CD4-positive, alpha-beta T cell (primary cell): ENCODE data around the gene PRR18. TPM values are rescaled to one million over a fixed set of nuclear protein-coding genes. Genes with fewer than 3 reads are reported as not detected.

Experiments used
- ATAC-seq: fragments of 200-7000 bp; cut with Tn5 transposase; one replicate; pipeline ENCODE4 v1.10.0; 2022; ENCODE audit warnings: mild to moderate bottlenecking; ENCODE audit not compliant: poor library complexity
- CTCF ChIA-PET: fragments of 350-600 bp; sonication (Branson Sonifier 250); formaldehyde crosslinking; loops from one replicate; lab custom pipeline; 2021; ENCODE audit warnings: antibody characterized with exemption, inconsistent platforms; lab: Charles Lee
- POLR2A ChIA-PET: fragments of 350-600 bp; sonication (Branson Sonifier 250); formaldehyde crosslinking; loops from one replicate; lab custom pipeline; 2021; ENCODE audit warnings: antibody characterized with exemption, inconsistent platforms; lab: Charles Lee
- DNase-seq, 14 experiments: peaks; one replicate each; pipeline ENCODE4 v3.0.0-alpha.2; 2013 to 2020; ENCODE audit warnings: mixed read lengths in 2 of 14
- H3K27ac ChIP-seq, 2 donors: one replicate each; pipeline versions ENCODE4 v1.5.1 to v1.7.0; 2013; ENCODE audit warnings: low read length in 2 of 2, low read depth in 1 of 2, mild to moderate bottlenecking in 1 of 2
- H3K27me3 ChIP-seq, 2 experiments: 1 replicate in 1 of 2; 2 replicates in 1 of 2; pipeline versions ENCODE4 v1.6.1 to v1.7.0; 2013; ENCODE audit warnings: low read length in 2 of 2, control low read depth in 1 of 2, mild to moderate bottlenecking in 1 of 2, moderate library complexity in 1 of 2; ENCODE audit not compliant: insufficient read depth in 2 of 2, control insufficient read depth in 1 of 2
- H3K36me3 ChIP-seq: one replicate; pipeline ENCODE4 v1.6.1; 2013; ENCODE audit warnings: low read length, control low read depth; ENCODE audit not compliant: insufficient read depth
- H3K4me1 ChIP-seq: one replicate; pipeline ENCODE4 v1.6.1; 2013; ENCODE audit warnings: low read length, control low read depth; ENCODE audit not compliant: insufficient read depth
- H3K4me3 ChIP-seq: one replicate; pipeline ENCODE4 v1.5.1; 2013; ENCODE audit warnings: mild to moderate bottlenecking, low read length, moderate library complexity
- H3K9me3 ChIP-seq, 2 experiments: 1 replicate in 1 of 2; 2 replicates in 1 of 2; pipeline versions ENCODE4 v1.6.1 to v1.7.0; 2013; ENCODE audit warnings: low read length in 2 of 2, mild to moderate bottlenecking in 2 of 2, control low read depth in 1 of 2, moderate library complexity in 1 of 2; ENCODE audit not compliant: control insufficient read depth in 1 of 2, insufficient read depth in 1 of 2
- H3K27ac Mint-ChIP-seq: one replicate; pipeline ENCODE4 v1.8.0; 2020; ENCODE audit warnings: mixed read lengths
- H3K27me3 Mint-ChIP-seq: one replicate; pipeline ENCODE4 v1.8.0; 2021; ENCODE audit warnings: mixed read lengths
- H3K36me3 Mint-ChIP-seq: one replicate; pipeline ENCODE4 v1.8.0; 2021; ENCODE audit warnings: low read depth, mixed read lengths
- H3K4me1 Mint-ChIP-seq: one replicate; pipeline ENCODE4 v1.8.0; 2021; ENCODE audit warnings: low read depth, mixed read lengths
- H3K4me3 Mint-ChIP-seq: one replicate; pipeline ENCODE4 v1.8.0; 2020; ENCODE audit warnings: mild to moderate bottlenecking, mixed read lengths
- H3K9me3 Mint-ChIP-seq: one replicate; pipeline ENCODE4 v1.8.0; 2020; ENCODE audit warnings: mixed read lengths
- intact Hi-C, 2 experiments: fragments of 100-400 bp; cut with DNase I in 1 of 2; cut with micrococcal nuclease in 1 of 2; formaldehyde crosslinking; loops; one replicate each; pipeline versions ENCODE4 v1.15.1 to v1.9.0; 2023 to 2025; cut with DNase I, micrococcal nuclease
- total RNA-seq, 174 experiments: library from RNA in 2 of 174; stranded (reverse) in 2 of 174; gene quantifications; one replicate each; pipeline ENCODE4 v1.2.3 and lab custom pipeline; 2021 to 2026
- TF ChIP-seq, protein P1 (sequence below): fragments of 200-600 bp; IDR thresholded peaks from one replicate; pipeline ENCODE4 v1.8.0; 2022; ENCODE audit warnings: antibody characterized with exemption, mild to moderate bottlenecking

Gene PRR18
- total RNA-seq, 2 experiments from 2014 or later = not detected

DNA sequence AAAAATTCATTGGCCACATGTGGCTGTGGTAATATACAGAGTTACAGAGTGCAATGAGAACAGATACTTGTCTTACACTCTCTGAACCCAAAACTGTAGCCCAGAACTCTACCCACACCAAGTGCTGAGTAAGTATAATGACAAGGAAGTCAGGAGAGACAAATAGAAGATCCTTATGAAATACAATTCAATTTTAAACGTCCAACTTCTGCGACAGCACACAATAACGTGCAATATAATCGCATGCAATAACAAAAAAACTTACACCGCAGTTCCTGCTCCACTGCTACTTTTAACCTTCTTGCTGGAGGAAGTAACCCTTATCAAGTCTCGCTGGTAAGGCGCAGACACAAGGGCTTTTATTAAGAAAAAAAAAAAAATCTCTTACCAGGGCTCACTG is 33.3 kb upstream of the PRR18 start:
- Mint-ChIP-seq H3K4me3 (peak overlapping the region; percentile 90), H3K9me3 (no peaks in the 10 kb centered on the region), H3K27me3 (no peaks in the 10 kb centered on the region), H3K4me1 (peaks cover 9% of the 10 kb centered on the region), H3K27ac (peak overlapping the region; percentile 77), H3K36me3 (peaks cover 6% of the 10 kb centered on the region)
- ATAC-seq (peak; percentile 71), DNase-seq (peak in 4 of 14 experiments; percentile 26 to 62 (median 56))
- peaks cover 55% of the 10 kb centered on the region for H3K4me1 ChIP-seq
- H3K27me3 ChIP-seq = no peaks in the 10 kb centered on the region
- intact Hi-C loops = loop anchor here in 1 of 2 experiments (5.0 kb wide), 1 partner anchor 41 kb away; the partner anchor contains the start of gene MPC1
- H3K4me3 ChIP-seq = peak overlapping the region; percentile 92
- peak overlapping the region in 1 of 2 donors; percentile 82 for H3K27ac ChIP-seq
- POLR2A ChIA-PET = interaction anchor here (0.7 to 2.1 kb wide), 5 partner anchors 20 to 779 kb away, joined by 3 to 9 read pairs (median 8); partner anchors contain the start of gene RPS6KA2
- peaks cover 20% of the 10 kb centered on the region for H3K36me3 ChIP-seq
- CTCF ChIA-PET = no interaction called here
- H3K9me3 ChIP-seq = no peaks in the 10 kb centered on the region
- TF ChIP-seq, protein P1, sequence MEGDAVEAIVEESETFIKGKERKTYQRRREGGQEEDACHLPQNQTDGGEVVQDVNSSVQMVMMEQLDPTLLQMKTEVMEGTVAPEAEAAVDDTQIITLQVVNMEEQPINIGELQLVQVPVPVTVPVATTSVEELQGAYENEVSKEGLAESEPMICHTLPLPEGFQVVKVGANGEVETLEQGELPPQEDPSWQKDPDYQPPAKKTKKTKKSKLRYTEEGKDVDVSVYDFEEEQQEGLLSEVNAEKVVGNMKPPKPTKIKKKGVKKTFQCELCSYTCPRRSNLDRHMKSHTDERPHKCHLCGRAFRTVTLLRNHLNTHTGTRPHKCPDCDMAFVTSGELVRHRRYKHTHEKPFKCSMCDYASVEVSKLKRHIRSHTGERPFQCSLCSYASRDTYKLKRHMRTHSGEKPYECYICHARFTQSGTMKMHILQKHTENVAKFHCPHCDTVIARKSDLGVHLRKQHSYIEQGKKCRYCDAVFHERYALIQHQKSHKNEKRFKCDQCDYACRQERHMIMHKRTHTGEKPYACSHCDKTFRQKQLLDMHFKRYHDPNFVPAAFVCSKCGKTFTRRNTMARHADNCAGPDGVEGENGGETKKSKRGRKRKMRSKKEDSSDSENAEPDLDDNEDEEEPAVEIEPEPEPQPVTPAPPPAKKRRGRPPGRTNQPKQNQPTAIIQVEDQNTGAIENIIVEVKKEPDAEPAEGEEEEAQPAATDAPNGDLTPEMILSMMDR = no peak

GRCh38 chr6:166338854-166339253 is 30.7 kb upstream of the PRR18 start:
- Histone ChIP-seq H3K4me1 (peaks cover 73% of the 10 kb centered on the region), H3K4me3 (no peak overlapping the region), H3K27me3 (no peaks in the 10 kb centered on the region), H3K36me3 (peaks cover 36% of the 10 kb centered on the region), H3K27ac (no peak overlapping the region), H3K9me3 (no peaks in the 10 kb centered on the region)
- ATAC-seq (no peak), DNase-seq (no peak)
- Mint-ChIP-seq H3K27me3 (no peaks in the 10 kb centered on the region), H3K4me1 (peaks cover 9% of the 10 kb centered on the region), H3K27ac (no peak overlapping the region), H3K9me3 (no peaks in the 10 kb centered on the region), H3K36me3 (peaks cover 29% of the 10 kb centered on the region), H3K4me3 (no peak overlapping the region)
- CTCF ChIA-PET = no interaction called here
- intact Hi-C loops = no loop called here
- TF ChIP-seq, protein P1 = no peak
- POLR2A ChIA-PET = no interaction called here

DNA sequence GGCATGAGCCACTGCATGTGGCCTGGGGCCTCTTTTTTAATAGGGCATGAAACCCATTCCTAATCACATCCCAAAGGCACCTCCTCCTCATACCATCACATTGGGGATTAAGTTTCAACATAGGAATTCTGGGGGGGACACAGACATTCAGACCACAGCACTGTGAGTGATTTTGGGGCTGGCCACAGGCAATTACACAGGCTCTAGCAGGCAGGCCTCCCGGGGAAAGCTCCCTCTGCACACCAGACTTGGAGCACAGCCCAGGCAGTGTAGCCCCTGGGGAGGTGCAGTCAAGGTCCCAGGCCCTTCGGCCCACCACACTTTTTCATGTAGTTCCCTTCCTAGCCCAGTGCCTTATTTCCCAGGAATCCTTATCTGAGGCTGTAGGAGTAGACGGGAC is 28.7 kb upstream of the PRR18 start:
- Histone ChIP-seq H3K27me3 (no peaks in the 10 kb centered on the region), H3K4me1 (peaks cover 85% of the 10 kb centered on the region), H3K4me3 (no peak overlapping the region), H3K36me3 (peaks cover 36% of the 10 kb centered on the region), H3K27ac (no peak overlapping the region), H3K9me3 (no peaks in the 10 kb centered on the region)
- DNase-seq = no peak
- intact Hi-C loops = no loop called here
- Mint-ChIP-seq H3K36me3 (peaks cover 39% of the 10 kb centered on the region), H3K27ac (no peak overlapping the region), H3K4me1 (peaks cover 7% of the 10 kb centered on the region), H3K4me3 (peak overlapping the region; percentile 2), H3K27me3 (no peaks in the 10 kb centered on the region), H3K9me3 (no peaks in the 10 kb centered on the region)
- TF ChIP-seq, protein P1 = no peak
- CTCF ChIA-PET = no interaction called here
- no peak for ATAC-seq
- POLR2A ChIA-PET = no interaction called here
